Heart left ventricle (tissue), 16 donors: ENCODE data around the gene MATN1. TPM values are rescaled to one million over a fixed set of nuclear protein-coding genes. Genes with fewer than 3 reads are reported as not detected.

ENCODE experiments used
- ATAC-seq, 4 donors: fragments of 200-7000 bp; cut with Tn5 transposase; one replicate each; pipeline ENCODE4 v1.9.1; 2020 to 2022; ENCODE audit warnings: moderate library complexity in 4 of 4, mild to moderate bottlenecking in 3 of 4, moderate number of reproducible peaks in 1 of 4
- DNase-seq, 5 donors: peaks; one replicate each; pipeline ENCODE4 v3.0.0-alpha.2; 2020
- H3K27ac ChIP-seq, 12 donors: fragments of 200-600 bp; sonication (generic) in 4 of 12; one replicate each; pipeline versions ENCODE4 v1.5.0 to v1.8.0; 2016 to 2022; ENCODE audit warnings: mild to moderate bottlenecking in 2 of 12
- H3K27me3 ChIP-seq, 9 donors: fragments of 200-600 bp; sonication (generic) in 2 of 9; one replicate each; pipeline versions ENCODE4 v1.5.1 to v1.8.0; 2016 to 2022; ENCODE audit warnings: mild to moderate bottlenecking in 3 of 9
- H3K36me3 ChIP-seq, 9 donors: fragments of 200-600 bp; sonication (generic) in 2 of 9; one replicate each; pipeline versions ENCODE4 v1.5.0 to v1.8.0; 2018 to 2022; ENCODE audit warnings: mild to moderate bottlenecking in 2 of 9
- H3K4me1 ChIP-seq, 12 donors: fragments of 200-600 bp; sonication (generic) in 4 of 12; one replicate each; pipeline versions ENCODE4 v1.5.0 to v1.8.0; 2016 to 2022; ENCODE audit warnings: mild to moderate bottlenecking in 3 of 12
- H3K4me3 ChIP-seq, 12 donors: fragments of 200-600 bp; sonication (generic) in 4 of 12; one replicate each; pipeline versions ENCODE4 v1.5.0 to v1.8.0; 2017 to 2022; ENCODE audit warnings: mild to moderate bottlenecking in 9 of 12, moderate library complexity in 4 of 12
- H3K9me3 ChIP-seq, 12 donors: fragments of 200-600 bp; sonication (generic) in 4 of 12; one replicate each; pipeline versions ENCODE4 v1.5.0 to v1.8.0; 2016 to 2022; ENCODE audit warnings: mild to moderate bottlenecking in 1 of 12
- POLR2A ChIP-seq, 2 donors: fragments of 450-650 bp; IDR thresholded peaks; one replicate each; pipeline ENCODE4 v1.6.1; 2017; ENCODE audit warnings: antibody characterized with exemption in 2 of 2, mild to moderate bottlenecking in 2 of 2, moderate library complexity in 2 of 2
- WGBS, 4 donors: extraction: QIAGEN DNeasy Blood & Tissue Kit in 2 of 4; methylation state at CpG; one replicate each; pipeline versions ENCODE4 v1.1.5 to v1.1.7; 2013 to 2018; 5-methylcytosine and 5-hydroxymethylcytosine counted together
- intact Hi-C, 10 donors: fragments of 100-400 bp; cut with DNase I; formaldehyde crosslinking; loops; one replicate each; pipeline versions ENCODE4 v1.11.1 to v1.14.2; 2022
- polyA plus RNA-seq, 2 donors: library from polyadenylated mRNA; stranded (reverse); fragments of 200-250 nt; gene quantifications; one replicate each; pipeline ENCODE4 v1.2.3, GENCODE V29; 2013
- total RNA-seq, 9 donors: library from RNA; depleted of rRNA in 2 of 9; stranded (reverse); fragments of >200 nt in 2 of 9; fragmentation: NEBNext Ultra II Directional in 3 of 9; extraction: Animal tissue kit (Norgen Biotek cat#: 25700) in 3 of 9; gene quantifications; one replicate each; pipeline versions ENCODE4 v1.1.0 to v1.2.4, GENCODE V29; 2016 to 2023
- TF ChIP-seq, protein P1 (sequence below), 12 donors: fragments of 200-600 bp; sonication (generic) in 4 of 12; IDR thresholded peaks; one replicate each; pipeline versions ENCODE4 v1.5.0 to v1.8.0; 2018 to 2022; ENCODE audit warnings: antibody characterized with exemption in 12 of 12, mild to moderate bottlenecking in 5 of 12
- donor health status: ischemic (EF 13 %, LVEDD 7.1; RV severe dilation, severe dysfunction).
- donor health status: healthy with polysubstance abuse.
- donor health status: DM: no; HTN: yes; CAD: no.
- donor health status: DM: no; HTN: no; CAD: no.
- donor health status: ischemic (EF 25% LVEDD 6.9; RV normal size, moderate dysfunction).
- donor health status: ischemic (EF 25% LVEDD 5.7; RV mildly dilated, moderate dysfunction).
- donor health status: healthy.
- donor health status: DM: yes; HTN: yes; CAD: no.
- donor health status: ischemic (EF 35%, LVEDD 5.7; RV mildly dilated, moderate dysfunction).
- donor health status: nonischemic (EF 11% LVEDD 7.7; RV severe dilation, severe dysfunction).
- donor health status: DM: yes; HTN: yes; CAD: no.
- donor health status: PGD.
- donor health status: ischemic (EF 29% LVEDD 5.4; RV normal size, mild dysfunction).
- donor health status: nonischemic (EF 23%, LVEDD 6.1; RV moderate dilation, normal function).

Gene MATN1
- total and polyA plus RNA-seq, 11 donors, result 0.67 TPM; not detected in 10

DNA sequence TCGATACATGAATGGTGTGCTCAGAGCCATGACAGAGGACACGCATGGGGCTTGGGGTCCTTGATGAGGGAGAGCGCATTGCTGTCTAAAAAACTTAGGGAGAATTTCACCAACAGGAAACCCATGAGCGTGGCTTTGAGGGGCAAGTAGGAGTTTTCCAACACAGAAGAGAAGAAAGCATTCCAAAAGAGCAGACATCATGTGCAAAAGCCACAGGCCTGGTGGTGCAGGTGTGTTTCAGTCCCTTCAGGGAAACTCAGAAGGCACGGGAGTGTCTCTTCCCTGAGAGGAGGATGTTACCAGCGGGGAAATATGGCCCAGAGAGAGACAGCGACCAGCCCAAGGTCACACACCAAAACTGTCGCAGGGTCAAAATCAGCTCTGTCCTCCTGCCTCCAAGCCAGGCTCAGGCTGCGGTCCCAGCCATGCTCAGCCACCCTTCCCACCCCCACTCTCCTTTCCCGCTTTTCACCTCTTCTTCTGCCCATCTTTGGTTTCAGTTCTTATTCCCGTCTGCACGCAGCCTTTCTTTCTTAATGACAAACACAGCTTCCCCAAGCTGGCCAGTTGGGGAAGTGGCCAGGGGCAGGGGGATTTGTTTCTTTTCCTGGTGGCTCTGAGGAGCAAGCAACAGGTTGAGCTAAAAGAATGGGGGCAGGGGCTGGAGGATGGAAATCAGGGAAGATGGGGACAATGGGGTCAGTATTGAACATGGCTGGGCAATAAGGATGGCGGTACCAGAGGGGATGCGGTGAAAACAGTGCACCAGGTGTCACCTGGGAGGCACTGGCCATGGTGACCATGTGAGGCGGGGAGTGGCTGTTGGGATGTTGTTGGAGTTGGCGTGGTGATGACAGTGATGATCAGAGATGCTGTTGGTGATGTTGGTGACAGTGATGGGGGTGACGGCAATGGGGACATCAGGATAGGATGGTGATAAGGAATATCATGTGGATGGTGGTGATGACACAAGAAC lies 23.9 kb upstream of the MATN1 start:
- TF ChIP-seq, protein P1, sequence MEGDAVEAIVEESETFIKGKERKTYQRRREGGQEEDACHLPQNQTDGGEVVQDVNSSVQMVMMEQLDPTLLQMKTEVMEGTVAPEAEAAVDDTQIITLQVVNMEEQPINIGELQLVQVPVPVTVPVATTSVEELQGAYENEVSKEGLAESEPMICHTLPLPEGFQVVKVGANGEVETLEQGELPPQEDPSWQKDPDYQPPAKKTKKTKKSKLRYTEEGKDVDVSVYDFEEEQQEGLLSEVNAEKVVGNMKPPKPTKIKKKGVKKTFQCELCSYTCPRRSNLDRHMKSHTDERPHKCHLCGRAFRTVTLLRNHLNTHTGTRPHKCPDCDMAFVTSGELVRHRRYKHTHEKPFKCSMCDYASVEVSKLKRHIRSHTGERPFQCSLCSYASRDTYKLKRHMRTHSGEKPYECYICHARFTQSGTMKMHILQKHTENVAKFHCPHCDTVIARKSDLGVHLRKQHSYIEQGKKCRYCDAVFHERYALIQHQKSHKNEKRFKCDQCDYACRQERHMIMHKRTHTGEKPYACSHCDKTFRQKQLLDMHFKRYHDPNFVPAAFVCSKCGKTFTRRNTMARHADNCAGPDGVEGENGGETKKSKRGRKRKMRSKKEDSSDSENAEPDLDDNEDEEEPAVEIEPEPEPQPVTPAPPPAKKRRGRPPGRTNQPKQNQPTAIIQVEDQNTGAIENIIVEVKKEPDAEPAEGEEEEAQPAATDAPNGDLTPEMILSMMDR (IDR thresholded peaks at IDR 0.05), result no peak
- no peak for TF ChIP-seq POLR2A (IDR thresholded peaks at IDR 0.05)
- intact Hi-C loops, result no loop called here
- H3K27ac ChIP-seq, result peak overlapping the region in 1 of 12 donors; percentile 83
- H3K9me3 ChIP-seq, result no peaks in the 10 kb centered on the region
- H3K4me1 ChIP-seq, result peaks cover 0 to 100% (median 0%) of the 10 kb centered on the region in 12 donors
- peaks cover 0 to 18% (median 0%) of the 10 kb centered on the region in 9 donors for H3K27me3 ChIP-seq
- peaks cover 0 to 21% (median 0%) of the 10 kb centered on the region in 9 donors for H3K36me3 ChIP-seq
- ATAC-seq (peak in 1 of 4 donors; percentile 33), DNase-seq (no peak)
- no peak overlapping the region for H3K4me3 ChIP-seq
- 89 to 91% (median 90%) methylated on average over 17 of the region's 17 CpGs for WGBS, 4 donors

DNA sequence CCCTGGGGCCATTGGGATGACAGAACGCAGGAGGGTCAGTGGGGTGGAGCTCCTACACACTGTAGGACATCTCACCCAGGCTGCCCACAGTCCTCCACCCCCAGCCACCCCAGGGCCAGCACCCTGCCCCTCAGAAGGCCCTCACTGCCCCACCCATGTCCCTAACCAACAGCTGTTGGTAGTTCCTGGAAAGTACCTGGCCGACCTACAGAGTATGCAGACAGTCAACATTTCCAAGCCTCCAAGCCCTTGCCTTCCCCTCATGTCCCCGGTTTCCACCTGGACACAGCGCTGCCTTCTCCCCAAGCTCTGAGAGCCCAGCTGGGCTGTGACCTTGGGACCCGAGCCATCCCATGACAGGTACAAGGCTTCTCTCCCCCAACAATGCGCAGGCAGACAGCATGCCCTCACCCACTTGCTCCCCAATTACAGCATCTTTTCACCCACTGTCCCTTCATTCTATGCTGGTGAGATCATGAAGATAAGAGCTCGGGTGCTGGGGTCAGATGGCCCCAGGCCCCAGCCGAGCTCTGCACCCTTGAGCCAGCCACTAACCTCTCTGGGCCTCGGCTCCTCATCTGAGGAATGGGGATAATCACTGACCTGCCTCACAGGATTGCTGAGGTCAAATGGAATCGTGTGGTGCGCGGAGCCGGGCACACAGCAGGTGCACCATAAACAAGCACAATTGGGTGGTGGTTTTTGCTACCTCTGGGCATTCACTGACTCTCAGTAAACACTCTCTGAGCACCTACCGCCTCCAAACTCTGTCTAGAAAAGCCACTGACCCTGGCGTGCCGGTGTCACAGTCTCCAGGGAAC lies 23.0 kb upstream of the MATN1 start:
- H3K36me3 ChIP-seq, result peaks cover 0 to 23% (median 0%) of the 10 kb centered on the region in 9 donors
- no peak overlapping the region for H3K4me3 ChIP-seq
- no peaks in the 10 kb centered on the region for H3K9me3 ChIP-seq
- intact Hi-C loops, result no loop called here
- WGBS, 4 donors, result 83 to 88% (median 88%) methylated on average over 8 to 16 of the region's 16 CpGs
- no peak for ATAC-seq
- H3K27ac ChIP-seq, result peak overlapping the region in 1 of 12 donors; percentile 83
- no peak for TF ChIP-seq POLR2A (IDR thresholded peaks at IDR 0.05)
- TF ChIP-seq, protein P1 (IDR thresholded peaks at IDR 0.05), result no peak
- no peak for DNase-seq
- H3K27me3 ChIP-seq, result peaks cover 0 to 9% (median 0%) of the 10 kb centered on the region in 9 donors
- H3K4me1 ChIP-seq, result peaks cover 0 to 100% (median 0%) of the 10 kb centered on the region in 12 donors

DNA sequence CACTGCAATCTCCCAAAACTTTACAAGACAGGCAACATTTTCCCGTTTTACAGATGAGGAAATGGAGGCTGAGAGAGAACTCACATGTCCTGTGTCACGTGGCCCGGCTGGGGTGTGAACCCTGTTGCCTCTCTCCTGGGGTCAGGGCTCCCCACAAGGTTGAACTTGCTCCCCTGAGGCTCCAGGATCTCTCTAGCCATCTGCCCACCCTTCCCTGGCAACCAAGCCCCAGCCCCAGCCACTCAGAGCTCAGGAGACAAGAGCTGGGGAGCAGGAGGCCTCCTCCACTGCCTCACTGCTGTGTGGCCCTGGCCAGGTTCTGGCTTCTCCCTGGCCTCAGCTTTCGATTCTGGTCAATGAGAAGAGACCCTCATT lies 22.4 kb upstream of the MATN1 start:
- ATAC-seq (no peak), DNase-seq (no peak)
- Histone ChIP-seq H3K9me3 (no peaks in the 10 kb centered on the region), H3K36me3 (peaks cover 0 to 29% (median 0%) of the 10 kb centered on the region in 9 donors), H3K4me3 (peak overlapping the region in 1 of 12 donors; percentile 10), H3K27me3 (peaks cover 0 to 4% (median 0%) of the 10 kb centered on the region in 9 donors), H3K27ac (peak overlapping the region in 1 of 12 donors; percentile 83), H3K4me1 (peaks cover 0 to 100% (median 0%) of the 10 kb centered on the region in 12 donors)
- 70 to 73% (median 72%) methylated on average over 3 to 4 of the region's 4 CpGs for WGBS, 4 donors
- TF ChIP-seq POLR2A (IDR thresholded peaks at IDR 0.05), result no peak
- TF ChIP-seq, protein P1 (IDR thresholded peaks at IDR 0.05), result no peak
- intact Hi-C loops, result no loop called here
